Measurements from ENCODE around the gene DDX56. TPM values are rescaled to one million over a fixed set of nuclear protein-coding genes. Genes with fewer than 3 reads are reported as not detected.

DDX56 gene
- total RNA-seq, 1 experiment from 2014 or later: 119 TPM

DNA sequence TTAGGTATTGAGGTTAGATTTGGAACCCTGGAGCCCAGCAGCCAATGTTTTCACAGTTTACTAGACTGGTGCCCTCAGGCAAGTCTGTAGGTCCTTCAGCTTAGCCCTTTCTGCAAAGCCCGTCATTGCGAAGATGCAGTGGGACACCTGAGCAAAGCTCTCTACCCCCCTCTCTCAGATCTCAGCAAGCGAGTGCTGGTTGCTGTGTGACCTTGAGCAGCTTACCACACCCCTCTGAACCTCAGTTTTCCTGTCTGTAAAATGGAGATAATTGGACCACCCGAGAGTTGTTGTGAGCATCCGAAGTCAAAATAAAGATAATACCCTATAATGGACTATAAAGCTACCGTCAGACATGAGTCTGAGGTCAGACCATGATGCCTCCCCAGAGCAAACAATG is 36.3 kb downstream of the DDX56 start:
- H3K4me1 ChIP-seq (ENCODE audit: insufficient read depth, low read length): peaks cover 1% of the 10 kb centered on the region; the same call in 1 of the 2 replicates
- ATAC-seq (no peak), DNase-seq (no peak)
- H3K79me2 ChIP-seq (ENCODE audit: low read length): no peaks in the 10 kb centered on the region
- H3K4me2 ChIP-seq (ENCODE audit: low read length): no peak overlapping the region
- H4K20me1 ChIP-seq (ENCODE audit: low read length): no peaks in the 10 kb centered on the region
- no peak overlapping the region for H3K27ac ChIP-seq (ENCODE audit: low read length)
- H3K27me3 ChIP-seq (ENCODE audit: low read length): no peaks in the 10 kb centered on the region
- ChIA-PET CTCF (interaction anchor here (0.6 kb wide), 1 partner anchor 22 kb away, joined by 4 read pairs; no protein-coding TSS in a partner anchor), POLR2A (ENCODE audit: unreplicated experiment) (no interaction called here)
- H3K36me3 ChIP-seq (ENCODE audit: low read depth, low read length): no peaks in the 10 kb centered on the region
- no peak overlapping the region for H2AFZ ChIP-seq (ENCODE audit: low read length)
- BruUV-seq (replicated peaks): no TSS peak
- H3K4me3 ChIP-seq (ENCODE audit: low read length): no peak overlapping the region
- intact Hi-C loops (cut with micrococcal nuclease): no loop called here
- no peaks in the 10 kb centered on the region for H3K9me3 ChIP-seq (ENCODE audit: low read length)
- H3F3A ChIP-seq (ENCODE audit: low read length, unreplicated experiment): no peaks in the 10 kb centered on the region
- H3K9ac ChIP-seq (ENCODE audit: low read length): no peak overlapping the region
- no peak for TF ChIP-seq EZH2phosphoT487 (IDR thresholded peaks at IDR 0.05; ENCODE audit: borderline replicate concordance, low read length)
- TF ChIP-seq, protein P1, sequence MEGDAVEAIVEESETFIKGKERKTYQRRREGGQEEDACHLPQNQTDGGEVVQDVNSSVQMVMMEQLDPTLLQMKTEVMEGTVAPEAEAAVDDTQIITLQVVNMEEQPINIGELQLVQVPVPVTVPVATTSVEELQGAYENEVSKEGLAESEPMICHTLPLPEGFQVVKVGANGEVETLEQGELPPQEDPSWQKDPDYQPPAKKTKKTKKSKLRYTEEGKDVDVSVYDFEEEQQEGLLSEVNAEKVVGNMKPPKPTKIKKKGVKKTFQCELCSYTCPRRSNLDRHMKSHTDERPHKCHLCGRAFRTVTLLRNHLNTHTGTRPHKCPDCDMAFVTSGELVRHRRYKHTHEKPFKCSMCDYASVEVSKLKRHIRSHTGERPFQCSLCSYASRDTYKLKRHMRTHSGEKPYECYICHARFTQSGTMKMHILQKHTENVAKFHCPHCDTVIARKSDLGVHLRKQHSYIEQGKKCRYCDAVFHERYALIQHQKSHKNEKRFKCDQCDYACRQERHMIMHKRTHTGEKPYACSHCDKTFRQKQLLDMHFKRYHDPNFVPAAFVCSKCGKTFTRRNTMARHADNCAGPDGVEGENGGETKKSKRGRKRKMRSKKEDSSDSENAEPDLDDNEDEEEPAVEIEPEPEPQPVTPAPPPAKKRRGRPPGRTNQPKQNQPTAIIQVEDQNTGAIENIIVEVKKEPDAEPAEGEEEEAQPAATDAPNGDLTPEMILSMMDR (conservative IDR thresholded peaks at IDR 0.05; ENCODE audit: low read depth, low read length): no peak
- TF ChIP-seq EZH2 (IDR thresholded peaks at IDR 0.05; ENCODE audit: low read length, unreplicated experiment): no peak
- no peaks in the 10 kb centered on the region for H3K9me2 ChIP-seq (replicated peaks; ENCODE audit: low read length)

- Histone ChIP-seq H3K4me3 (ENCODE audit: low read length) (no peak overlapping the region), H3K9ac (ENCODE audit: low read length) (no peak overlapping the region), H3K36me3 (ENCODE audit: low read depth, low read length) (no peaks in the 10 kb centered on the region), H3K4me1 (ENCODE audit: insufficient read depth, low read length) (no peaks in the 10 kb centered on the region), H4K20me1 (ENCODE audit: low read length) (no peaks in the 10 kb centered on the region), H3K27ac (ENCODE audit: low read length) (no peak overlapping the region), H3K9me2 (replicated peaks; ENCODE audit: low read length) (no peaks in the 10 kb centered on the region), H3K79me2 (ENCODE audit: low read length) (no peaks in the 10 kb centered on the region), H3F3A (ENCODE audit: low read length, unreplicated experiment) (no peaks in the 10 kb centered on the region), H3K9me3 (ENCODE audit: low read length) (no peaks in the 10 kb centered on the region), H3K4me2 (ENCODE audit: low read length) (no peak overlapping the region), H3K27me3 (ENCODE audit: low read length) (no peaks in the 10 kb centered on the region), H2AFZ (ENCODE audit: low read length) (no peak overlapping the region)
- ChIA-PET CTCF (no interaction called here), POLR2A (ENCODE audit: unreplicated experiment) (no interaction called here)
- no TSS peak for BruUV-seq (replicated peaks)
- TF ChIP-seq, protein P1 (conservative IDR thresholded peaks at IDR 0.05; ENCODE audit: low read depth, low read length): no peak
- TF ChIP-seq EZH2phosphoT487 (IDR thresholded peaks at IDR 0.05; ENCODE audit: borderline replicate concordance, low read length): no peak
- no peak for TF ChIP-seq EZH2 (IDR thresholded peaks at IDR 0.05; ENCODE audit: low read length, unreplicated experiment)
- intact Hi-C loops (cut with micrococcal nuclease): no loop called here
- DNase-seq: no peak
- ATAC-seq: no peak
Observed at GRCh38 chr7:44536090-44536489, 37.6 kb downstream of the DDX56 start.

DNA sequence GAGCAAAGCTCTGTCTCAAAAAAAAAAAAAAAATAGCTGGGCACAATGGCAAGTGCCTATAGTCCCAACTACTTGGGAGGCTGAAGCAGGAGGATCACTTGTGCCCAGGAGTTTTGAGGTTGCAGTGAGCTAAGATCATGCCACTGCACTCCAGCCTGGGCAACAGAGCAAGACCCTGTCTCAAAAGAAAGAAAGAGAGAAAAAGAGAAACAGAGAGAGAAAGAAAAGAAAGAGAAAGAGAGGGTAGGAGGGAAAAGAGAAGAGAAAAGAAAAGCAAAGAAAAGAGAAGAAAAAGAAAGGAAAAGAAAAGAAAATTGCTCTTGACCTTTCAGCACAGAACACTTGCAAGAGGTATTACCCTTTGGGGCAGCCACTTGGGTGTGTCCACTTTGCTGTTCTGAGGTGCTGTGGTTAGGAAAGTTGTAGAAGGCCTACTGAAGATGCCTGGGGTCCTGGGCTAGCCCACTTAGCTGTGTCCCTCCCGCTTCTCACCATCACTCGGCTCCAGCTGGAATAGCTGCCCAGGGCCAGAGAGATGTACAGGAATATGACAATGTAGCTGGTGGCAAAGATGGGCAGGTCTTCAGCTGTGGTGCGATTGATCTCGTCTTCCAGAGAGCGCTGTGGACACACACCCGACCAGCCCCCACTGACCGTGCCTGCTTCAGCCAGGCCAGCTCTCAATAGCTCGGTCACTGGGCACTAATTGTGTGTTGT is 38.2 kb downstream of the DDX56 start:
- intact Hi-C loops (cut with micrococcal nuclease): no loop called here
- ChIA-PET POLR2A (ENCODE audit: unreplicated experiment) (no interaction called here), CTCF (interaction anchor here (0.6 to 0.7 kb wide), 2 partner anchors 282 to 408 kb away, joined by 3 to 10 read pairs; no protein-coding TSS in a partner anchor)
- no peaks in the 10 kb centered on the region for H3K9me2 ChIP-seq (replicated peaks; ENCODE audit: low read length)
- no peaks in the 10 kb centered on the region for H3K36me3 ChIP-seq (ENCODE audit: low read depth, low read length)
- no peak overlapping the region for H3K4me2 ChIP-seq (ENCODE audit: low read length)
- no peak overlapping the region for H2AFZ ChIP-seq (ENCODE audit: low read length)
- no peaks in the 10 kb centered on the region for H3K4me1 ChIP-seq (ENCODE audit: insufficient read depth, low read length)
- TF ChIP-seq, protein P1 (conservative IDR thresholded peaks at IDR 0.05; ENCODE audit: low read depth, low read length): no peak
- TF ChIP-seq EZH2phosphoT487 (IDR thresholded peaks at IDR 0.05; ENCODE audit: borderline replicate concordance, low read length): no peak
- no peak for TF ChIP-seq EZH2 (IDR thresholded peaks at IDR 0.05; ENCODE audit: low read length, unreplicated experiment)
- no peak overlapping the region for H3K27ac ChIP-seq (ENCODE audit: low read length)
- DNase-seq (no peak), ATAC-seq (no peak)
- no peaks in the 10 kb centered on the region for H3K9me3 ChIP-seq (ENCODE audit: low read length)
- no TSS peak for BruUV-seq (replicated peaks)
- H3K27me3 ChIP-seq (ENCODE audit: low read length): no peaks in the 10 kb centered on the region
- H3K79me2 ChIP-seq (ENCODE audit: low read length): no peaks in the 10 kb centered on the region
- no peaks in the 10 kb centered on the region for H4K20me1 ChIP-seq (ENCODE audit: low read length)
- no peak overlapping the region for H3K4me3 ChIP-seq (ENCODE audit: low read length)
- H3K9ac ChIP-seq (ENCODE audit: low read length): no peak overlapping the region
- no peaks in the 10 kb centered on the region for H3F3A ChIP-seq (ENCODE audit: low read length, unreplicated experiment)
